Measurements from ENCODE around the gene SMTN.

The SMTN gene

GRCh38 chr22:31039393-31039792, 41.7 kb upstream of the SMTN start:
- no peaks in the 10 kb centered on the region for H3F3A ChIP-seq (ENCODE audit: insufficient read depth, low read length)
- no peaks in the 10 kb centered on the region for H3K79me2 ChIP-seq (ENCODE audit: insufficient read depth, low read length)
- H3K9me2 ChIP-seq (ENCODE audit: low read depth, low read length) = no peaks in the 10 kb centered on the region
- H3K27ac ChIP-seq (ENCODE audit: low read depth, low read length, poor library complexity, severe bottlenecking) = no peak overlapping the region
- no peaks in the 10 kb centered on the region for H3K36me3 ChIP-seq (ENCODE audit: insufficient read depth, low read length)
- H2AFZ ChIP-seq (ENCODE audit: low read length) = no peak overlapping the region
- no peak overlapping the region for H3K9ac ChIP-seq (ENCODE audit: low read length)
- H3K27me3 ChIP-seq (ENCODE audit: insufficient read depth, low read length) = no peaks in the 10 kb centered on the region
- no peaks in the 10 kb centered on the region for H4K20me1 ChIP-seq (ENCODE audit: insufficient read depth, low read length)
- H3K4me1 ChIP-seq (ENCODE audit: insufficient read depth, low read length, severe bottlenecking) = no peaks in the 10 kb centered on the region
- TF ChIP-seq EZH2 (IDR thresholded peaks at IDR 0.05; ENCODE audit: borderline replicate concordance, low read length) = no peak
- no peak for TF ChIP-seq CTCF (IDR thresholded peaks at IDR 0.05; ENCODE audit: low read length)
- no peak overlapping the region for H3K4me2 ChIP-seq (ENCODE audit: low read length)
- no peak overlapping the region for H3K4me3 ChIP-seq (ENCODE audit: low read depth, low read length, poor library complexity, severe bottlenecking)
- no peaks in the 10 kb centered on the region for H3K9me3 ChIP-seq (ENCODE audit: low read length)

DNA sequence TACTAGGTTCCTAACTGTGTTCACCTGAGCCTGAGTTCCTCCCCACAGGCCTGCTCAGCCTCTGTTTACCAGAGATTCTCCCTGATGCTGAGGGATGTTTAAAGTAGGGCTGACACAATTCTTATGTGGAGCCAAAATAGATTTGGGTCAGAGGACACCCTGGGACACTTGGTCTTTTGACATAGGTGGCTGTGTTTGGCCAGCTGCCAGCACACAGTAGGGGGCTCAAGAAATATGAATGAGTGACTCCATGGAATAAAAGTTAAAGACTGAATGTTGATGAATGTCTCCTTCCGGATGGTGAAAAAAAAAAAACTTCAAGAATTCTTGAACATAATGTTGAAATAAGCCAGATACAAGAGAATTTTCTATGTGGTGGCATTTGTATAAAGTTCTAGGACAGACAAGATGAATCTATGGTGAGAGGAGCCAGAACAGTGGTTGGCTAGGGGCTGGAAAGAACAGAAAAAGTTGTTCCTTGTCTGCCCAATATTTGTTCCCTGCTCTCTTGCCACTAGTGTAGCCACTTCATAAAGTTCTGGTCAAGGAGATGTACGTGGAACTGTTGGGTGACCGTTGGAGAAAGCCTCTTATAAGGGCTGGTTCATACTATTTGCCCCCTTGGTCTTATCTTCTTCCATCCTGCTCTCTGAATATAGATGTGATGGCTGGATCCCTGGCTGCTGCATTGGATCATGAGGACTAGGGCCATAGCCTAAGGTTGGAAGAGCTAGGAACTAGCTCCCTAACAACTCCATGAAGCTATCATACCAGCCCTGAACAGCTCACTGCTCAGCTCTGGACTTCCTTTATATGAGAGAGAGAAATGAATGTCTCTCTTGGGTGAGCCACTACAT, 40.3 kb upstream of the SMTN start:
- no peaks in the 10 kb centered on the region for H3K27me3 ChIP-seq (ENCODE audit: insufficient read depth, low read length)
- H3K4me2 ChIP-seq (ENCODE audit: low read length) = no peak overlapping the region
- H4K20me1 ChIP-seq (ENCODE audit: insufficient read depth, low read length) = no peaks in the 10 kb centered on the region
- no peaks in the 10 kb centered on the region for H3K9me3 ChIP-seq (ENCODE audit: low read length)
- no peaks in the 10 kb centered on the region for H3K79me2 ChIP-seq (ENCODE audit: insufficient read depth, low read length)
- no peak overlapping the region for H3K27ac ChIP-seq (ENCODE audit: low read depth, low read length, poor library complexity, severe bottlenecking)
- no peaks in the 10 kb centered on the region for H3F3A ChIP-seq (ENCODE audit: insufficient read depth, low read length)
- no peak overlapping the region for H3K4me3 ChIP-seq (ENCODE audit: low read depth, low read length, poor library complexity, severe bottlenecking)
- H3K9me2 ChIP-seq (ENCODE audit: low read depth, low read length) = no peaks in the 10 kb centered on the region
- H3K9ac ChIP-seq (ENCODE audit: low read length) = no peak overlapping the region
- no peaks in the 10 kb centered on the region for H3K4me1 ChIP-seq (ENCODE audit: insufficient read depth, low read length, severe bottlenecking)
- TF ChIP-seq EZH2 (IDR thresholded peaks at IDR 0.05; ENCODE audit: borderline replicate concordance, low read length) (no peak), CTCF (IDR thresholded peaks at IDR 0.05; ENCODE audit: low read length) (no peak)
- H3K36me3 ChIP-seq (ENCODE audit: insufficient read depth, low read length) = no peaks in the 10 kb centered on the region
- no peak overlapping the region for H2AFZ ChIP-seq (ENCODE audit: low read length)

DNA sequence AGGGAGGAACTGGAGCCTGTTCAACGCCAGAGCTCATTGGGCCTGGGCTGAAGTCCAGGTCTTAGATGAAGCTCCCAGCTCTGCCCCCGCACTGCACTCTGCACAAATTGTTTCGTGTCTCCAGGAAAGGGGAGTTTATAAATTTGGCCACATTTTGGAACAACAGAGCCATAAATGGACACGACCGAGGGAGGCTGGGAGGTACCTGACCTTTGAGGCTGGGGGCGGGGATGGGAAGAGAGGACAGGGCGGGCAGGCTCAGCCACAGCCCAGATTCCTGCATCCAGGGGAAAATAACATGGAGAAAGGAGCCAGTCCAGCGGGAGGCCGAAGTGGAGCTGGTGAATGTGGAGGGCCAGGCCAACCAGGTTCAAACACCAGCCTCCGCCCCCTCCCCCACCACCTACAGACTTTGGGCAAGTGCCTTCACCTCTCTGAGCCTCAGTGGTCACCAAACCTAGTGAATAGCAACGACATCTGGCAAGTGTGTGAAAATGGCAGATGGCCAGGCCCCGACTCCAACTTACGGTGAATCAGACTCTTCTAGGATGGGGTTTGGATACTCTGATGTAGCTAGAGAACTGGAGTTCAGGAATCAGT, 36.8 kb upstream of the SMTN start:
- H2AFZ ChIP-seq (ENCODE audit: low read length) = no peak overlapping the region
- no peak overlapping the region for H3K9ac ChIP-seq (ENCODE audit: low read length)
- no peaks in the 10 kb centered on the region for H3K36me3 ChIP-seq (ENCODE audit: insufficient read depth, low read length)
- H3K4me2 ChIP-seq (ENCODE audit: low read length) = no peak overlapping the region
- no peak overlapping the region for H3K27ac ChIP-seq (ENCODE audit: low read depth, low read length, poor library complexity, severe bottlenecking)
- H3K79me2 ChIP-seq (ENCODE audit: insufficient read depth, low read length) = no peaks in the 10 kb centered on the region
- no peaks in the 10 kb centered on the region for H3K9me3 ChIP-seq (ENCODE audit: low read length)
- H3F3A ChIP-seq (ENCODE audit: insufficient read depth, low read length) = no peaks in the 10 kb centered on the region
- TF ChIP-seq CTCF (IDR thresholded peaks at IDR 0.05; ENCODE audit: low read length) (no peak), EZH2 (IDR thresholded peaks at IDR 0.05; ENCODE audit: borderline replicate concordance, low read length) (no peak)
- no peaks in the 10 kb centered on the region for H3K4me1 ChIP-seq (ENCODE audit: insufficient read depth, low read length, severe bottlenecking)
- no peaks in the 10 kb centered on the region for H4K20me1 ChIP-seq (ENCODE audit: insufficient read depth, low read length)
- H3K4me3 ChIP-seq (ENCODE audit: low read depth, low read length, poor library complexity, severe bottlenecking) = no peak overlapping the region
- H3K27me3 ChIP-seq (ENCODE audit: insufficient read depth, low read length) = peaks cover 5% of the 10 kb centered on the region; the same call in 1 of the 2 replicates
- no peaks in the 10 kb centered on the region for H3K9me2 ChIP-seq (ENCODE audit: low read depth, low read length)
